Iris pigment epithelial cell (primary cell): ENCODE results near the gene GPR37.

Experiments used
- DNase-seq: peaks from one replicate; pipeline ENCODE4 v3.0.0-alpha.2; 2011; ENCODE audit warnings: low read depth

The GPR37 gene, protein sequence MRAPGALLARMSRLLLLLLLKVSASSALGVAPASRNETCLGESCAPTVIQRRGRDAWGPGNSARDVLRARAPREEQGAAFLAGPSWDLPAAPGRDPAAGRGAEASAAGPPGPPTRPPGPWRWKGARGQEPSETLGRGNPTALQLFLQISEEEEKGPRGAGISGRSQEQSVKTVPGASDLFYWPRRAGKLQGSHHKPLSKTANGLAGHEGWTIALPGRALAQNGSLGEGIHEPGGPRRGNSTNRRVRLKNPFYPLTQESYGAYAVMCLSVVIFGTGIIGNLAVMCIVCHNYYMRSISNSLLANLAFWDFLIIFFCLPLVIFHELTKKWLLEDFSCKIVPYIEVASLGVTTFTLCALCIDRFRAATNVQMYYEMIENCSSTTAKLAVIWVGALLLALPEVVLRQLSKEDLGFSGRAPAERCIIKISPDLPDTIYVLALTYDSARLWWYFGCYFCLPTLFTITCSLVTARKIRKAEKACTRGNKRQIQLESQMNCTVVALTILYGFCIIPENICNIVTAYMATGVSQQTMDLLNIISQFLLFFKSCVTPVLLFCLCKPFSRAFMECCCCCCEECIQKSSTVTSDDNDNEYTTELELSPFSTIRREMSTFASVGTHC

DNA sequence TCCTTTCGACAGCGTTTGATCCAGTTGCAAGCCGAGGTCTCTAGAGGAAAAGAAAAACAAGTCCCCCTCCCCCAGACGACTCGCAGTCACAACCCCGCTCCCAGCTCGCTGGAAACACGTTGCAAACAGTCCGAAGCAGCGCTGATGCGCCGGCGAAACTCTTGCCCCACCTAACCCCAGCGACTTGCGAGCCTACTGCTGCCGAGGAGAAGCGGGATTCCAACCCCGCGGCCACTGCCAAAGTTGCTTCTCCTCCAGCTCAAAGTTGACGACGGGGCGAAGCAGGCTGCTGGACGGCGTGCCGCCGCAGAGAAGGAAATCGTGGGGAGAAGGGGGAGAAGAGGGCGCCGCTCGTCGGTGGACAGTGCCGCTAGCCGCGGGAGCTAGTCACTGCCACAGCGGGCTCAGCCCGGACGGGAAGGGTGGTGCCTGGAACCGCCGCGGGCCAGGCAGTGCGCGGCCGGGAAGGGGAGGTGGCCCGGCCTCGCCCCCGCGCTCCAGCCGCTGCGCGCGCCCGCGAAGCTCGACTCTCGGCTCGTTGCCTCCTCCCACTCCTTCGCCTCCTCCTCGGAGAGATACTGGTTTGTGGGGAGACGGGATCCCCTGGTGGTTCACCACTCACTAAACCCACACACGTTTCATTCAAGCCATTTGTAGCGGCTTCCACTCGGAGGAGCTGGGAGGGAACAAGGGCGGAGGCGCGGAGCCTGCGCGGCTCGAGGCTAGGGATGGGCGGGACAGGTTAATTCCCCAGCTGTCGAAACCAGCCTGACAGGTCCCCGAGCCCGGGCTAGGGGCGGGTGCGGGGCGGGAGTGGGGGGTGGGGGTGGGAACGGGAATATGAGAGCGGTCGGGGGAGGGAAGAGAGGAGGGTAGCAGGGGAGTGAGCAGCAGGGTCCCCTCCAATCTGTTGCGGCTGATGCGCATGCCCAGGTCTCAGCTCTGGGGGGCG, at the start of gene GPR37:
GPR37 (minus strand) TSS at position 392 of the 952 bp plus-strand sequence. CDS start 816 bp downstream, outside the sequence.
- peak; percentile 89 for DNase-seq

DNA sequence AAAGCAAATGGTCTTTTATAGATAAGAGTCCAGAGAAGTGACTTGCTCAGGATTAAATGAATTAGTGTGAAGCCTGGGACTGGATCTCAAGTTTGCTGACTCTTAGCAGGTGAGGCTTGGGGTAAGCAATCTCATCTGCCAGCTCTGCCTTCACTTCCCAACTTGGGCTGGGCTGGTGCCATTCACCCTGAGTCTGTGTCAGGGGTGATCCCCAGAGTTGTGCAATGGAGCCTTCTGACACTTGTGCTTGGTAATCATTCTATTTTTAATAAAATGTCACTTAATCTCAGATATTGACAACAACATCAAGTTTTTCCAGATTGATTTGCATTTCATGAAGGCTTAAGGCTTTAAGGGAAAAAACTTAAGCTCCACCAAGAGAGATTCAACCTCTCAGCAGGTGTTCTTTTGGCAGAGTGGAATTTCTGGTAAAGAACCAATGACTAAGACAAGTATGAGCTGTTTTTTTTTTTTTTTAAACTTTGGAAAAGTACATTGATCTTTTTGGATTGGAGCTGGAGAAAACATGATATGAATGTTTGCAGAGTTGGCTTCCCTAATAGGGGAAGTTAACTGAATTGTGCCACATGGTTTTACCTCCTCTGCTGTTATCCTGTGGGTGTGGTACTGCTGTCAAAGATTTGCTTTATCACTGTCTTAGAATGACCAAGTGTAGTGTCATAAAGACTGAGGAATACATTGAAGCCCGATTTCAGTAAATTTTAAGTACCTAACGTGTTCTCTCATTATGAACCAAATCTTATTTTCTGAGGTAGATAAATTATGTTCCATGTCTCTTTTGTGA, 48.6 kb upstream of the GPR37 start:
- DNase-seq, result no peak

DNA sequence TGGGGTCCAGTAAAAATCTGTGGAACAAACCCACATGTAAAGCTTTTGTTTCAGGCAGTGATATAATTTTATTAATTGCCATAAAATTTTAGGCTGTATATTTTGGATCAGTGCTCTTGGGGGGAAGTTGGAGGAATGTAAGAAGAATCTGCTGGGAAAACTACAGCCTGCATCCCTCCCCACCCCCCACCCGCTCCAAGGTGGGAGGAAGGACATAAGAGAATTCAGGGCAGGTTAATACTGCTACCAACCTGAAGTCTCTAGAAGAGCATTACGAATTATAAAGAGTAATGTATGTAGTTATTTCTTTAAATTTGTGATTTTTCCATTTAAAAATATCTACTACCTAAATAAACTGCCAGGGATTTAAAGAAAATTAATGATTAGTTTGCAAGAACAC, 47.2 kb upstream of the GPR37 start:
- no peak for DNase-seq

DNA sequence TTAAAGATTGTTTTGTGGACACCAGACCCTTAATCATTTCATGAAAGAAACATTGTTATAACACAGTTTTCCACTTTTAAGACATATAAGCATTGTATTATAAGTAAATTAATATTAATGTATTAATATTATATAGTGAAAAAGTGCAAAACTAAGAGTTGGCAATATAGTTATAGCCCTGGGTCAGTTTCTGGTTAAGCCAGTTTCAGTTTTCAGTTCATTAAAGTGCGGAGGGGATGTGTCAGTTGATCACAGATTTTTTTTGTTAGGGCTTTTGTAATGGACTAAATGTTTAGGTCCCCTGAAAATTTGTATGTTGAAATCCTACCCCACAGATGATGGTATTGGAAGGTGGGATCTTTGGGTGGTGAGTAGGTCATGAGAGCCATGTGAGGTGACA, 45.7 kb upstream of the GPR37 start:
- DNase-seq, result no peak

DNA sequence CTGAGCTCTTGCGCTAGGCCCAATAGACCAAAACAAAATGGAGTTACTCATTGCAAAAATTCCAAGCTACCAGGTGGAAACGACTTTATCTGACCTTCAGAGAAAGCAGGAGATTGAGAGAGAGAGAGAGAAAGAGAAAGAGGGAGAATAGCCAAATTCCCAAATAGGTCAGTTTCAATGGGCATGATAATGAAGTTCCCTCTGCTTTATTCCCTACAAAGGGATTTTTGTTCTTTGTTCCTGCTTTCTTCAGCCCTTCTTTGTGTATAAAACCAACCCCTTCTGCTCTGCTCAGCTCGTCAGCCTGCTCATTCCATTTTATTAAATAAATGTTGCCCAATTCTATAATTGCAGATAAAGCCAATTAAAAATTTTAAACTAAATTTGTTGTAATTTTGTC, 45.0 kb upstream of the GPR37 start:
- no peak for DNase-seq

DNA sequence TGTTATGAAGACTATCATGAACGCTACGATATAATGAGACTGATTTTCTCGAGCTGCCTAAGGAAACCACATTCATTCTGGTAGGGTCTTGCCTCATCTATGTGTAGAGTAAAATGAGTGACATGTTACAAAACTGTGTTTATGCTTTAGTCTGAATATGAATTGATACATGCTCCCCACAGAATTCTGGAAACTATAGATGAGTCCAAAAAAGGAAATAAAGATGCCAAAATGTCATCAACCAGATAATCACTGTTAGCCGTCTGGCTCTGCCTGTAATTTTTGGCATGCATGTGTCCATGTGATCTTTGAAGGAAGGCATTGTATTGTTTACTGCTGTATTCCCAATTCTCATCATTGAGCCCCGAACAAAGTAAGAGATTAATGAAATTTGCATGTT, 42.6 kb upstream of the GPR37 start:
- DNase-seq, result no peak

DNA sequence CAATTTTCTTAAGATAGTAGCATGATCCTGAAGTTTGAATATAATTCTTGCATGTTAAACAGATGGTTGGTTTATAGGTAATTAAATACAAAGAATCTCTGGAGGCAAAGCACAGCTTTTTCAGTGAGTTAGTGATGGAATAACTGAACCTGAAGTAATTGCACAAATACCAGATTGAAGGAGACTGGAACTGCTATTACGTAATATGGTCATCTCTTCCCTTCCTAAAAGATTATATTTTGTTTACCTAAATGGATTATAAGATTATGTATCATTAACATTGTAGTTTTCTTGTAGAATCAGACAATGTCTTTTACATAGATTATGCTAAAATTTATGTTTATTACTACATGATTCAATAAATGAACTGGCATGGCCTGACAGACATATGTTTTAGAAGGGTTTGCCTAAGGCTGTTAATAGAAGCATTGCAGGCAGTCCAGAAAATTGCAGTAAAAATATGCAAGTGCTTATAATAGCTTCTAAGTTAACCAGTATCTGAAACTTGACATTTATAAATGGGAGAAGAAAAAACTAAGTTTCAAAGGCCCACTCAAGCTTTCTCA, 35.8 kb upstream of the GPR37 start:
- DNase-seq, result no peak

DNA sequence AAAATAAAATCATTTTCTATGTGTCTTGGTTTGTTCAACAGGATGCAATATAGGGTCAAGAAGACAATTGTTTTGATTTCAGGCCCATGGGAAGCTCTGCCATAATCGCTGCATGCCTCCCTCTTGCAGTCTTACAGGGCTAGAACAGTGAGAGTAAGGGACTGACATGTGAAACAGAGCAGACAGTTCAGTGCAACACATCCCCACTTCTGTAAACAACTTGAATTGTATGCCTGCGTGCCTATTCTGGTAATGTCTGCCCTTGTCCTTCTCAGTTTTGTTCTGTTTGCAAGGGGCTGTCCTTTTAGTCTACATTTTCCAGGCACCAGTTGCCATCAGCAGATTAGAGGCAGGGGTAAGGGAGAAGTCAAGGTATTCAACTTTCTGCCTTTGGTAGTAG, 34.8 kb upstream of the GPR37 start:
- DNase-seq, result no peak

DNA sequence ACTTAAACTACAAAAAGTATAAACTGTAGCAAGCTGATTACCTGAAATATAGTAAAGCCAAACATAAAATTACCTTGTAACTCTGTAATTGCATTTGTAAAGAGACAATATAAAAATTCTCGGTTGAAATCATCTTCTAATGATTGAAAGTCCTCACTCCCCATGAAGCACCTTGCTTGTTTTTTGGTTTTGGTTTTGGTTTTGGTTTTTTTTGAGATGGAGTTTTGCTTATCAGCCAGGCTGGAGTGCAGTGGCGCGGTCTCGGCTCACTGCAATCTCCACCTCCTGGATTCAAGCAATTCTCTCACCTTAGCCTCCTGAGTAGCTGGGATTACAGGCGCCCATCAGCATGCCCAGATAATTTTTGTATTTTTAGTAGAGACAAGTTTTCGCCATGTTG, 33.9 kb upstream of the GPR37 start:
- DNase-seq, result no peak

DNA sequence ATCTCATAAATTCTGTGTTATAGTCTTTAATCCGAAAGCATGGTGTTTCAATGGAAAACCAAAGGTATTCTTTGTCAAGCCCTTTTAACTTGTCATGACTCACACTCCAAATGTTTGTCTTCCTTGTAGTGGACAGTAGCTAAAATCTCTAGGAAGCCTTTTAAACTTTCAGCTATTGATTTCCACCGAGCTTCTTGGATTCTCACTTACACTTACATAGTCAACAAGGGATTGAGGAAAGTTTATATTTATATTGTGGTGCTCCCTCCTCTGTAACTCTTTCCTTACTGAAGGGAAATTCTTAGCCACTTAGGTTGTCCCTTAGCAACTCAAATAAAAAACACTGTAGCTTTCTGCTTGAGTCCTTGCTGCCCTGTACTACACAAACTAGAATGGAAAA, 31.2 kb upstream of the GPR37 start:
- DNase-seq, result no peak

DNA sequence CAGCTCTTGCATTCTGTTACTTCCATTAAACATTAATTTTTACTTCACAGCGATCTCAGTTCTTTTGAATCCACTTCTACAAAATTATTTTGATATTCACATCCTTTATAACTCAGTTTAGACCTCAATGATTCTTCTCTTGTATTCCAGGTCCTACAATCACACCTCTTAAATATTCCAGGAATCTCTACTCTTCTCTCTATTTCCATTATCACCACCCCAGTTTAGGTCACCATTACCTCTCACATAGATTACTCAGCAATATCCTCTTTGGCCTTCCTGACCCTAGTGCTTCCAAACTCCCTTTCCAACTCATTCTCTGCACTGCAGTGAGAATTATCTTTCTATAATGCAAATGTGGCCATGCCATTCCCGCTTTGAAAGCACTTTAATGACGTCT, 27.1 kb upstream of the GPR37 start:
- DNase-seq, result no peak

DNA sequence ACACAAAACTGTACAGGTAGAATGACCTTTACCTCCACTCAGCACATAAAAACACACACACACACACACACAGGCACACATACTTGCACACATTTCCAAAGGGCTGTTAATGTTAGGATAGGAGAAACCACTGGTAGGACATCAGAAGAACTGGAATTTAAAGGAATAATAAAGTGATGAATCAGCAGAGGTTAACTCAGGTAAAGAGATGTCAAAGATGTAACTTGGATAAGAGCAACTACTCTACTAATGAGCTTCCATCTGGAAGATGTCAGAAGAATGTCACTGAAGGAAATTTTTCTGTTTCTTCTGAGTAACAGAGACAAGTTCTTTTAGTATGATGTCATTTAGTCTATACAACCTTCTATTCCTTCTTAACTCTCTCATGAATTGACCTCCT, 26.4 kb upstream of the GPR37 start:
- DNase-seq, result no peak

DNA sequence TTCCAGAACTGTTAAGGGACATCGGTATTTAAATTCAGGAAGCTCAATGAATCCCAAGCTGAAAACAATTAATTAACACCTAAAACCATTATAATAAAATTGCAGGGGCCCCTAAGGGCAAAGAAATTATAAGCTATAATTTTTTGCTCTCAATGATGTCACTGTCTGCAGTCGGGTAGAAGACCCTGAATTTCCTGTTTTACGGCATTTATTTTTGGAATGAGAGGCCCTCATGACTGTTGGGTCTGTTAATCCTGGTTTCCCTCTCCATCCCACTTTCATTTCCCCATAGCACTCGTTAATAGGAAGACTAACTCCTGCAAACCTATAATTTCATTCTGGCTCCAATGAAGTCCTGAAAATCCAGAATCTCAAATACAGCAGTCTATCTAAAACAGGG, 25.8 kb upstream of the GPR37 start:
- no peak for DNase-seq

DNA sequence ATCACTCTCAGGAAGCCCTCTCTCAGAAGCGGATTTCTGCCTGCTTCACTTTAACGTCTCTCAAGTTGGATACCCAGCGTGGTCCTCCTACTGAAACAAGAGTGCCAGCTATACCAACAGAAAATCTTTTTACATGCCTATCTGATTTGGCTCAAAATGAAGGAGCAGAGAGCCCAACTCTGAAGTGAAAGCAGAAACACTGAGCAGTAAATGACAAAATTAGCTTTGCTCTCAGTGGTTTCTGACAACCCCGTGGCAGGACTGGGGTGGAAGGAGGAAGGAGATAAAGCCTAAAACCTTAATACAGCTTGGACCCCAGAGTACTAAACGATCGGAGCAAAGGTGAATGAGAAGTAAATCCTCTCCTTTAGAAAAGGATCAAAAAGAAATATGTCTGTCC, 25.1 kb upstream of the GPR37 start:
- no peak for DNase-seq

DNA sequence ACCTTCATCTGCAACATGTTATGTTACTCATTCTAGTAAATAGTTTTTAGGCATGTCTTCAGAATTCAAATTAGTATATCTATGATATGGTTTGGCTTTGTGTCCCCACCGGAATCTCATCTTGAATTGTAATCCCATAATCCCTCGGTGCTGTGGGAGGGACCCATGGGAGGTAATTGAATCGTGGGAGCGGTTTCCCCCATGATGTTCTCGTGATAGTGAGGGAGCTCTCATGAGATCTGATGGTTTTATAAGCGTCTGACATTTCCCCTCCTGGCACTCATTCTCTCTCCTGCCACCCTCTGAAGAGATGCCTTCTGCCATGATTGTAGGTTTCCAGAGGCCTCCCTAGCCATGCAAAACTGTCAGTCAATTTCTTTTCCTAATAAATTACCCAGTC, 20.4 kb upstream of the GPR37 start:
- no peak for DNase-seq

DNA sequence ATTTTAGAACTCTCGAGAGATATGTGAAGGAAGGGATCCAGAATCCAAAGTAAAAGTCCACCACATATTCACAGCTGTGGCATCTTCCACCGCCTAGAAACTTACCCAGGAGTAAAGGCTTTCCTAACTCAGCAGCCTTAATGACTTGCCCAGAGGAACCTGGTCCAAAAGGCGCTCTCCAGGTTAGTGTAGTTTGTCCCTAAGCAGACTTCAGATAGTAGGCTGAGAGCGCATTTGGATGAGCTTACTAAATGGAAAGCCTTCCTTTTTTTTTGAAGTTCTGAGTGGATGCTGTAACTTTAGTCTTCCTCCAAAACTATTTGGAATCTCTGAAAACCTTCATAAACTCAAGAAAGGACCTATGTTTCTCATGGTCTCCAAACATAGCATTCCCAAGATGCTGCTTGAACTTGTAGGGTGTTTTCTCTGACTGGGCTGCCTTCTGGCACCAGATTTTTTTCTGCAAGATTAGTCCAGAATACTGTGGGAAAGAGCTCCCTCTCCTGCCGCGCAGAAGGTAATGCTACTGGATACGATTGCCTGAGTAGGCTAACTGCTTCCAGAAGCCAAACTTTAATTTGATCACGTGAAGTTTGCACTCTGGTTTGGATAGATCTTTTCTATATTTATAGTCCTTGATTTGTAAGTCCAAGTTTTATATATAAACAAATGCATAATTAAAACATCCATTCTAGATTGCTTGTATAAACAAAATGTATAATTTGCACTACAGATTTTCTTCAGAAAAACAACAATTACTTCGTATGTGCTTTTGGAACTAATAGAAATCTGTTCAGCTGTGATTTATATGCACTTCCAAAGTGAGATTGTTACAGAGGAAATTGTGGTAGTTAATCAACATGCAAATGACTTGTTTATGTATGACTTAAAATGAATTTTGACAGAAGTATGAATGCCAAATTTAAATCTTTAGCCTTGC, 19.6 kb upstream of the GPR37 start:
- DNase-seq, result peak; percentile 63

DNA sequence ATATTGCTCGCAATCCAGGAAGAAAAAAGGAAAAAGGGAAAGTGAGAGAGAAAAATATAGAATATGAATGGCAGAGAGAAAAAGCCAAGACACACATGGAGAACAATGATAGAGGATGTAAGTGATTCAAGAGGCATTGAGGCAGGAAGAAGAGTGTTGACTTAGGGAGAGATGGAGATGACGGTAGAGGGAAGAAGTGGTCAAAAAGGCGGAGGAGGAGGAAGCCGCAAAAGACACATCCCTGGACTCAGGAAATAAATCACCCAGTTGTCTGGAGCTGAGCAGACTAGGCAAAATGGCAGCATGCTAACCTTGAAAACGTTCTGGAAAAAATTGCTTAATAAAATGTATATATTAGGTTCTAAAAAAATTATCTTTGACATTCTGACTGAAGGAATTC, 17.7 kb upstream of the GPR37 start:
- no peak for DNase-seq

DNA sequence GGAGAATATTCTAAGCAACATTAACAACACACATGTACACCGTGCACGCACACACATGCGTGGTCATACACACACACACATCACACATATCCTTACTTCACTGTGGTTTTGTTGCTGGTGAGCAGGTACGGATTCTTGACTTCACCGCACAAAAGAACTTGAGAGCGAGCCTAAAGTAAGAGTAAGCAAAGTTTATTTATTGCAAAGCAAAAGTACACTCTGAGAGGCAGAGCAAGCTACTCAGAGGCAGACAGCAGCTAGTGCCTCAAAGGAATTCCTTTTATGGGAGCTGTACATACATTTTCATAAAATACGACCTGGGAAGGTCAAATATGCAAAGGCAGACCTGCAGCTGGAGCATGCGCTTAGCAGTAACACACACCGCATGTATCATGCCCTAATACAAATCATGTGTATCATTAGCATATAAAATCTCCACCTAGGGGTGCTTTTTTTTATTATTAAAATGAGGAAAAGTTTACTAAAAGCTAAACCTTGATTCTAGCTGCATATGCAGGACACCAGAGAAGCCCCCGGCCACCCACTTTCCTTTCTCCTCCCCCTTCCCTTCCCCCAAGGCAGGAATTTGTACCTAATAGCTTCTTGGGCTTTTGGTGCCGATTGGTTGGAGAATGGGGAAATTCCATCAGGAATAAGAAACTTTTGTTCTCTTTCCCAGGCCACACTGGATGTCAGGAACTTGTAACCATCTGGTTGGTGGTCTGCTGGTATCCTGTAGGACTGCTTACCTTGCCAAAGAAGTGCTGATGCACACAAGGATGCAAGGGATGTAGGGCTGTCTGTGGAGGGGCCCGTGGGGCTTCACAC, 16.5 kb upstream of the GPR37 start:
- no peak for DNase-seq

DNA sequence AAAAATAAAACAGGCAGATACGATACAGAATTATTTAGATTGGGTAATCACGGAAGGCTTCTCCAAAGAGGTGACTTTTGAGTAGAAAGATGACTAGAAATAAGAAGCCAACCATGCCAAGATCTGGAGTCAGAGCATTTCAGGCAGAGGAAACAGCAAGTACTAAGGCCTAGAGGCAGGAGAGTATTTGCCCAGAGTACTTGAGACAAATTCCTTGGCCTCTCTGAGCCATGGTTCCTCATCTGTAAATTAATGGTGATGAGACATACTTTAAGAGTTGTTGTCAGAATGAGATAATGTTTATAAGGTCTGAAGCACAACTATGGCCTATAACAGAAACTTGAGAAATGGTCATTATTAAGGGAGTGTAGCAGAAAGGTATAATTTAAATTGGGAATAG, 15.8 kb upstream of the GPR37 start:
- no peak for DNase-seq

DNA sequence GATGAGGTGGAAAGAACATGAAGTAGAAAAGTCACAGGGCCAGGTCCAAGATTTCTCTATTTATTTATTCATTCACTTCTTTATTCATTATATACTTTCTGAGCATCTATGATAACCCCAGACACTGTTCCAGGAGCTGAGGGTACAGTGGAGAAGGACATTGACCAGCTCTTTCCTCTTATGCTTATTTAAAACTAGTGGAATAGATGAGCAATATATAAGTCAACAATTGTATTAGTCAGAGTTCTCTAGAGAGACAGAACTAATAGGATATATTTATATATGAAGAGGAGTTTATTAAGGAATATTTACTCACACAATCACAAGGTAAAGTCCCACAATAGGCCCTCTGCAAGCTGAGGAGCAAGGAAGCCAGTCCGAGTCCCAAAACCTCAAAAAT, 15.0 kb upstream of the GPR37 start:
- DNase-seq, result no peak
